Bronchial epithelial cell (primary cell): Measurements from ENCODE around the gene NFIC. TPM values are rescaled to one million over a fixed set of nuclear protein-coding genes. Genes with fewer than 3 reads are reported as not detected.
"Not testable (repeated sequence)": the region's sequence is repeated elsewhere in the genome, so short reads cannot be mapped to it uniquely, and the experiment has no call there.

Source experiments
- DNase-seq: peaks from one replicate; pipeline ENCODE4 v3.0.0-alpha.2; 2010; ENCODE audit warnings: low read depth
- FAIRE-seq: peaks from 2 replicates; lab custom pipeline; 2011; peaks lifted over from hg19 to GRCh38; lab: Jason Lieb, UNC
- H3K27me3 ChIP-seq: 2 replicates; pipeline ENCODE4 v1.5.1; 2011; ENCODE audit warnings: low read length; ENCODE audit not compliant: control insufficient read depth, insufficient read depth
- H3K36me3 ChIP-seq: 2 replicates; pipeline ENCODE4 v1.5.1; 2011; ENCODE audit warnings: low read length; ENCODE audit not compliant: control insufficient read depth, insufficient read depth
- H3K4me3 ChIP-seq: 2 replicates; pipeline ENCODE4 v1.5.1; 2011; ENCODE audit warnings: mild to moderate bottlenecking, low read depth, low read length, control low read depth
- total RNA-seq: library from RNA; depleted of rRNA; stranded (reverse); fragments of >200 nt; gene quantifications from 2 replicates; pipeline ENCODE4 v1.2.1, GENCODE V29; 2014
- TF ChIP-seq, protein P1 (sequence below): IDR thresholded peaks from 2 replicates; pipeline ENCODE4 v1.5.1; 2011; ENCODE audit warnings: mild to moderate bottlenecking, moderate library complexity, low read length, control low read depth, inconsistent platforms; ENCODE audit not compliant: insufficient read depth, severe bottlenecking

NFIC gene
- total RNA-seq, 1 donor from 2014 or later: 17.6 TPM

DNA sequence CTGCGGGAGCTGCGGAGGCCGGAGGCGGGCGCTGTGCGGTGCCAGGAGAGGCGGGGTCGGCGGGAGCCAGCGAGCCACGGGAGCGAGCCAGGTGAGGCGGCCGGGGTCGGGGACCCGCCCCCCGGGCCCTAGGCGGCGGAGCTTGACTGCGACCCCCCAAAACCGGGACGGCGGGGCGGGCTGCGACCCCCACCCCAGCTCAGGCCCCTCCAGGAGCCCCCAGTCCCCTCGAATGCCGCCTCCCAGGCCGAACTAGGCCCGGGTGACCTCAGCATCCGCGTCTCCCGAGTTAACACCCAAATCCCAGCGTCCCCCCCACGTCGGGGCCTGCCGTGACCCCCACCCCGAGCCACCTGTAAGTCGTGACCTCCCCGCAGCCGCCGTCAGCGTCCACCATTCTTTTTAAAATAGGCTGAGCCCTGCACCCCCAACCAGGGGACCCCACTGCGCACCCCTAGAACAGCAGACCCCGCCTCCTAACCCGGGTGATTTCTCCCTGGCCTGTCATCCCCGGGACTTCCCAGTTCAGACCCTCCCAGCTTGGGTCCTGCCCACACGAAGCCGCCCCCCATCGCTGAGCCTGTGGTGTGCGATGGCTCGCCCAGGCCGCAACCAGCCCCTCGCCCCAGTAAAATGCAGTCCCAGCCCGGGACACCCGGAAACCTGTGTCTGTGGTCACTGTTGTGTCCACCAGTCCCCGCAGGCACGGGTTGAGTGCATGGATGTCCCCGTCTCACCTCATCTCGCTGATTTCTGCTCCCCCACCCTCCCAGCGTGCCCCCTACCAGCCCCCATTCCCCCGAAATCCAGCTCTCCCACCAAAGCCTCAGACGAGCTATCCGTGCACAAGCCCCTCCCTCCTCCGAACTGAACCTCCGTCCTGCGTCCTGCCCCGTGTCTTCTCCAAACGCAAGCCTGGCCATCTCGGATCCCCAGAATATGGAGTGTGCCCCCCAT lies 140.3 kb downstream of the NFIC start:
- TF ChIP-seq, protein P1, sequence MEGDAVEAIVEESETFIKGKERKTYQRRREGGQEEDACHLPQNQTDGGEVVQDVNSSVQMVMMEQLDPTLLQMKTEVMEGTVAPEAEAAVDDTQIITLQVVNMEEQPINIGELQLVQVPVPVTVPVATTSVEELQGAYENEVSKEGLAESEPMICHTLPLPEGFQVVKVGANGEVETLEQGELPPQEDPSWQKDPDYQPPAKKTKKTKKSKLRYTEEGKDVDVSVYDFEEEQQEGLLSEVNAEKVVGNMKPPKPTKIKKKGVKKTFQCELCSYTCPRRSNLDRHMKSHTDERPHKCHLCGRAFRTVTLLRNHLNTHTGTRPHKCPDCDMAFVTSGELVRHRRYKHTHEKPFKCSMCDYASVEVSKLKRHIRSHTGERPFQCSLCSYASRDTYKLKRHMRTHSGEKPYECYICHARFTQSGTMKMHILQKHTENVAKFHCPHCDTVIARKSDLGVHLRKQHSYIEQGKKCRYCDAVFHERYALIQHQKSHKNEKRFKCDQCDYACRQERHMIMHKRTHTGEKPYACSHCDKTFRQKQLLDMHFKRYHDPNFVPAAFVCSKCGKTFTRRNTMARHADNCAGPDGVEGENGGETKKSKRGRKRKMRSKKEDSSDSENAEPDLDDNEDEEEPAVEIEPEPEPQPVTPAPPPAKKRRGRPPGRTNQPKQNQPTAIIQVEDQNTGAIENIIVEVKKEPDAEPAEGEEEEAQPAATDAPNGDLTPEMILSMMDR: no peak
- no peak for DNase-seq
- FAIRE-seq: no peak
- peak overlapping the region; percentile 85 for H3K4me3 ChIP-seq
- H3K27me3 ChIP-seq: no peaks in the 10 kb centered on the region
- H3K36me3 ChIP-seq: peaks cover 9% of the 10 kb centered on the region

DNA sequence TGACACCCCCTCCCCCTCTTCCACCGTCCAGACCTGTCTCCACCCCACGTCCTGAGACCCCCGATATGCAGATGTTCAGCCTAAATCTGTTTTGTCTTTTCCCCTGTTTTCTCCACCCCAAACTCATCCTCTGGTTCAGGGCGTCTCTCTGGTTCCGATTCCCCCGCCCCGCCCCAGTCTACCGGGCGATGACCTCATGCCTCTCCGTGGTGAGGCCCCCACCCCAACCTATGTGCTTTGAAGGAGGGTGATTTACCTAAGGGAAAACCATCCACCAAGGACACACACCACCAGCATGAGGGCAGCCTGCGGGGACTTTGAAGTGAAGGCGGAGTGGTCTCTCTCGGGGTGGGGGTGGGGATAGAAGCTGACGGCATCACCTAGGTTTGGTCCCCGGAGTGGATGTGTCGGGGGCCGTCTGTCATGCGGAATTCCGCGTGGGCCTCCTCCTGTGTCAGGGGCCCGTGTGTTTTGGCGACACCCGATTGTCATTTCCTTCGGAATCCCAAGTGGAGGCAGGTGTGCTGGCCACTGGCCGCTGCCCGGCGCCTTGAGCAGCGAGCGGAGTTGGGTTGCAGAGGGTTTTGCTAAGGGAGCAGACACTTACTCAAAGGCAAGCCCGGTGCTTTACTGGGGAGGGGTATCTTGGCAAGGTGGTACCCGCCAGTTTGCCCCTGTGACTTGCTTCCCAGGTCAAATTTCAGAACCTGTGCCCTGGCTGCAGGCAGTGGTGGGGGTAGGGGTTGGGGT lies 141.2 kb downstream of the NFIC start:
- TF ChIP-seq, protein P1: no peak
- DNase-seq (no peak), FAIRE-seq (no peak)
- peaks cover 13% of the 10 kb centered on the region for H3K36me3 ChIP-seq
- H3K4me3 ChIP-seq: peak overlapping the region; percentile 85
- H3K27me3 ChIP-seq: no peaks in the 10 kb centered on the region

DNA sequence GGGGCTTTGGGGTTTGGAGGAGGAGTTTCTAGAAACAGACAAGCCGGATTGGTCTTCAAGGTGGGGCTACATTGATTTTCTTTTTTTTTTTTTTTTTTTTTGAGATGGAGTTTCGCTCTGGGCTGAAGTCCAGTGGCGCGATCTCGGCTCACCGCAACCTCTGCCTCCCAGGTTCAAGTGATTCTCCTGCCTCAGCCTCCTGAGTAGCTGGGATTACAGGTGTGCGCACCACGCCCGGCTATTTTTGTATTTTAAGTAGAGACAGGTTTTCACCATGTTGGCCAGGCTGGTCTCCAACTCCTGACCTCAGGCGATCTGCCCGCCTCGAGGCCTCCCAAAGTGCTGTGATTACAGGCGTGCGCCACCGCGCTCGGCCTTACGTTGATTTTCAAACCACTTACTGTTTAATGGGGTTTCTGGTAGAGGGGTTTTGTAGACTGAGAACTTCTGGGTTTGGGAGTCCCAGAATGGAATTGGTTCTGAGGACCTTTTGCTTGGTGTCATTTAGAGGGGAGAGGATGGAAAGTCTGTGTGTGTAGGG lies 141.8 kb downstream of the NFIC start:
- not testable (repeated sequence) for DNase-seq, H3K4me3 ChIP-seq, FAIRE-seq

DNA sequence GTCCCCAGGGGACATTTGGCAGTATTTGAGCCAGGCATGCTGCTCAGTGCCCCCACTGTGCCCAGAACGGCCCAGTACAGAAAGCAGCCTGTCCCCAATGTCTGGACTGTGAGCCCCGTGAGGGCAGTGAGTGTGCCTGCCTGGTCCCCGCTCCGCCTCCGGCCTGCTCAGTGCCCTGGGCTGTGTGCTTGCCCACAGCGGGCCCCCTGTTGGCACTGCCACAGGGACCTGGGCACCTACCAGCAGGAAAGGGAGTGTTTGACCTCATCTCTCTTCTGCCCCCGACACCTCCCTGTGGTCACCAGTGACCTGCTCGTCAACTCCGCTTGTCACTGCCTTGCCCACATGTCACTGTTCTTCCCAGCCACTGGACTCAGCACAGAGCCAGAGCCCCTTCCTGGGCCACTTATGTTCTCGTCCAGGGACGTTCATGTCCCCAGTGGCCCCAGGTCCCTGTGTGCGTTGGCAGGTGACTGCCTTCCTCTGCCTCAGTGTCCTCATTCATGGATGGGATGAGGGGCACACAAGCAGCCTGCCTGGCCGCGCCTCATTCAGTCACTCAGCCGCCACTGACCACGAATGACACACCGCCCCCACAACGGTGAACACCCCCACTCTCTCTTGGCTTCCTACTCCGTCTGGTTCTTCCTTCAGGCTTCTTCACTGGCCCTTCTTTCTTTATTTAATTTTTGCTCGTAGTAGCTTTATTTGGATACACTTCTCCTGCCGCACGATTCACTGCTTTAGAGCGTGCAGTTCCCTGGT lies 142.6 kb downstream of the NFIC start:
- Histone ChIP-seq H3K36me3 (peaks cover 14% of the 10 kb centered on the region), H3K27me3 (no peaks in the 10 kb centered on the region), H3K4me3 (no peak overlapping the region)
- TF ChIP-seq, protein P1: no peak
- DNase-seq (no peak), FAIRE-seq (no peak)

More for the DNA sequence above, 141.8 kb downstream of the NFIC start:
- not testable (repeated sequence) for H3K27me3 ChIP-seq
- H3K36me3 ChIP-seq: peaks cover 14% of the 10 kb centered on the region

DNA sequence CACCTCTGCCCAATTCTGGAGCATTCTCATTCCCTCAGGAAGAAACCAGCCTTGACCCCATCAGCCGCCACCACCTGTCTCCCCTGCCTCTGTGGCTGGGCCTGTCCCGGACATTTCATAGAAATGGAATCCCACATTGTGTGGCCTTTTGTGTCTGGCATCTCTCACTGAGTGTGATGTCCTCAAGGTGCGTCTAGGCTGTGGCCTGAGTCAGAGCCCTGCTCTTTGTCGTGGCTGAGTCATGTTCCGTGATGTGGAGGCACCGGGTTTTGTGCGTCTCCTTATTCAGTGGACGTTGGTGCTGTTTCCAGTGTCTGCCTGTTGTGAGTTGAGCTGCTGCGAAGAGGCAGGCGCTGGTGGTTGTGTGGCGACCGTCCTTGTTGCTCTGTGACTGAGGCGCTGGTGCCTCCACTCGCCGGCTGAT lies 143.2 kb downstream of the NFIC start:
- H3K36me3 ChIP-seq: peaks cover 14% of the 10 kb centered on the region
- DNase-seq (peak; percentile 87), FAIRE-seq (peak; percentile 87)
- no peaks in the 10 kb centered on the region for H3K27me3 ChIP-seq
- H3K4me3 ChIP-seq: no peak overlapping the region
- TF ChIP-seq, protein P1: no peak
